HL-60 (cell line): Measurements from ENCODE around the gene SETBP1.

Source experiments
- DNase-seq, 2 experiments: peaks; one replicate each; pipeline ENCODE4 v3.0.0-alpha.2; 2010 to 2020; ENCODE audit warnings: low read depth in 1 of 2, low spot score in 1 of 2
- H3K27ac ChIP-seq: fragments of 250-450 bp; sonication (Bioruptor Pico); replicated peaks from 2 replicates; pipeline ENCODE4 v1.5.1; 2020; ENCODE audit warnings: mild to moderate bottlenecking, moderate library complexity
- H3K27me3 ChIP-seq: fragments of 250-450 bp; sonication (Bioruptor Pico); 2 replicates; pipeline ENCODE4 v1.5.1; 2021; ENCODE audit warnings: mild to moderate bottlenecking, moderate library complexity; ENCODE audit not compliant: insufficient read depth, poor library complexity, severe bottlenecking
- H3K4me3 ChIP-seq: replicated peaks from 2 replicates; pipeline ENCODE4 v1.5.1; 2011; ENCODE audit warnings: mild to moderate bottlenecking, control low read depth, low read length; ENCODE audit not compliant: insufficient read depth
- GABPA ChIP-seq: IDR thresholded peaks from 2 replicates; pipeline ENCODE4 v1.6.1; 2012; ENCODE audit warnings: low read depth
- POLR2AphosphoS5 ChIP-seq: IDR thresholded peaks from 2 replicates; pipeline ENCODE4 v1.6.1; 2012; ENCODE audit warnings: low read depth
- SPI1 ChIP-seq: IDR thresholded peaks from 2 replicates; pipeline ENCODE4 v1.6.1; 2012; ENCODE audit warnings: low read depth, mild to moderate bottlenecking, borderline replicate concordance
- TF ChIP-seq, protein P1 (sequence below): IDR thresholded peaks from 2 replicates; pipeline ENCODE4 v1.6.1; 2012; ENCODE audit warnings: low read depth; ENCODE audit not compliant: insufficient replicate concordance
- TF ChIP-seq, protein P2 (sequence below): IDR thresholded peaks from one replicate; pipeline ENCODE4 v1.5.1; 2011; ENCODE audit warnings: low read length, control low read depth, inconsistent platforms; ENCODE audit not compliant: insufficient read depth

The SETBP1 gene

DNA sequence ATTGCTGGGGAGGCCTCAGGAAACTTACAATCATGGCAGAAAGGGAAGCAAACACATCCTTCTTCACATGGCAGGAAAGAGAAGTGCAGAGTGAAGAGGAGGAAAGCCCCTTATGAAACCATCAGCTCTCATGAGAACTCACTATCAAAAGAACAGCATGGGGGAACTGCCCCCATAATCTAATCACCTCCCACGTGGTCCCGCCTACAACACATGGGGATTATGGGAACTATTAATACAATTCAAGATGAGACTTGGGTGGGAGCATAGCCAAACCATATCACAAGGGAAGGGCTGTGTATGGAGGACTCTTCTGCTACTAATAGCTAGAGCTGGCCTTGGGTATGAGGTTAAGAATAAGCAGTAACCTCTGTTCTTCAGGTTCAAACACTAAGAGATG, 8.8 kb upstream of the SETBP1 start:
- no peak overlapping the region for H3K4me3 ChIP-seq
- DNase-seq = no peak
- H3K27ac ChIP-seq = no peak overlapping the region
- TF ChIP-seq, protein P1, sequence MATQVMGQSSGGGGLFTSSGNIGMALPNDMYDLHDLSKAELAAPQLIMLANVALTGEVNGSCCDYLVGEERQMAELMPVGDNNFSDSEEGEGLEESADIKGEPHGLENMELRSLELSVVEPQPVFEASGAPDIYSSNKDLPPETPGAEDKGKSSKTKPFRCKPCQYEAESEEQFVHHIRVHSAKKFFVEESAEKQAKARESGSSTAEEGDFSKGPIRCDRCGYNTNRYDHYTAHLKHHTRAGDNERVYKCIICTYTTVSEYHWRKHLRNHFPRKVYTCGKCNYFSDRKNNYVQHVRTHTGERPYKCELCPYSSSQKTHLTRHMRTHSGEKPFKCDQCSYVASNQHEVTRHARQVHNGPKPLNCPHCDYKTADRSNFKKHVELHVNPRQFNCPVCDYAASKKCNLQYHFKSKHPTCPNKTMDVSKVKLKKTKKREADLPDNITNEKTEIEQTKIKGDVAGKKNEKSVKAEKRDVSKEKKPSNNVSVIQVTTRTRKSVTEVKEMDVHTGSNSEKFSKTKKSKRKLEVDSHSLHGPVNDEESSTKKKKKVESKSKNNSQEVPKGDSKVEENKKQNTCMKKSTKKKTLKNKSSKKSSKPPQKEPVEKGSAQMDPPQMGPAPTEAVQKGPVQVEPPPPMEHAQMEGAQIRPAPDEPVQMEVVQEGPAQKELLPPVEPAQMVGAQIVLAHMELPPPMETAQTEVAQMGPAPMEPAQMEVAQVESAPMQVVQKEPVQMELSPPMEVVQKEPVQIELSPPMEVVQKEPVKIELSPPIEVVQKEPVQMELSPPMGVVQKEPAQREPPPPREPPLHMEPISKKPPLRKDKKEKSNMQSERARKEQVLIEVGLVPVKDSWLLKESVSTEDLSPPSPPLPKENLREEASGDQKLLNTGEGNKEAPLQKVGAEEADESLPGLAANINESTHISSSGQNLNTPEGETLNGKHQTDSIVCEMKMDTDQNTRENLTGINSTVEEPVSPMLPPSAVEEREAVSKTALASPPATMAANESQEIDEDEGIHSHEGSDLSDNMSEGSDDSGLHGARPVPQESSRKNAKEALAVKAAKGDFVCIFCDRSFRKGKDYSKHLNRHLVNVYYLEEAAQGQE = no peak
- TF ChIP-seq SPI1 = no peak
- TF ChIP-seq, protein P2, sequence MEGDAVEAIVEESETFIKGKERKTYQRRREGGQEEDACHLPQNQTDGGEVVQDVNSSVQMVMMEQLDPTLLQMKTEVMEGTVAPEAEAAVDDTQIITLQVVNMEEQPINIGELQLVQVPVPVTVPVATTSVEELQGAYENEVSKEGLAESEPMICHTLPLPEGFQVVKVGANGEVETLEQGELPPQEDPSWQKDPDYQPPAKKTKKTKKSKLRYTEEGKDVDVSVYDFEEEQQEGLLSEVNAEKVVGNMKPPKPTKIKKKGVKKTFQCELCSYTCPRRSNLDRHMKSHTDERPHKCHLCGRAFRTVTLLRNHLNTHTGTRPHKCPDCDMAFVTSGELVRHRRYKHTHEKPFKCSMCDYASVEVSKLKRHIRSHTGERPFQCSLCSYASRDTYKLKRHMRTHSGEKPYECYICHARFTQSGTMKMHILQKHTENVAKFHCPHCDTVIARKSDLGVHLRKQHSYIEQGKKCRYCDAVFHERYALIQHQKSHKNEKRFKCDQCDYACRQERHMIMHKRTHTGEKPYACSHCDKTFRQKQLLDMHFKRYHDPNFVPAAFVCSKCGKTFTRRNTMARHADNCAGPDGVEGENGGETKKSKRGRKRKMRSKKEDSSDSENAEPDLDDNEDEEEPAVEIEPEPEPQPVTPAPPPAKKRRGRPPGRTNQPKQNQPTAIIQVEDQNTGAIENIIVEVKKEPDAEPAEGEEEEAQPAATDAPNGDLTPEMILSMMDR = no peak
- TF ChIP-seq GABPA = no peak
- peaks cover 21% of the 10 kb centered on the region for H3K27me3 ChIP-seq

- Histone ChIP-seq H3K4me3 (no peak overlapping the region), H3K27me3 (peaks cover 19% of the 10 kb centered on the region), H3K27ac (no peak overlapping the region)
- DNase-seq = no peak
- TF ChIP-seq GABPA = no peak
- TF ChIP-seq POLR2AphosphoS5 = no peak
- TF ChIP-seq, protein P2 = no peak
- no peak for TF ChIP-seq SPI1
Measured at GRCh38 chr18:44672506-44672905, 8.2 kb upstream of the SETBP1 start.

- Histone ChIP-seq H3K4me3 (no peak overlapping the region), H3K27me3 (peaks cover 26% of the 10 kb centered on the region), H3K27ac (no peak overlapping the region)
- TF ChIP-seq, protein P1 = no peak
- no peak for TF ChIP-seq GABPA
- TF ChIP-seq, protein P2 = no peak
- TF ChIP-seq POLR2AphosphoS5 = no peak
- DNase-seq = no peak
Measured at GRCh38 chr18:44673256-44673880, 7.3 kb upstream of the SETBP1 start.

GRCh38 chr18:44677933-44678332, 2.8 kb upstream of the SETBP1 start:
- TF ChIP-seq, protein P2 = no peak
- TF ChIP-seq POLR2AphosphoS5 (no peak), SPI1 (no peak), GABPA (no peak)
- TF ChIP-seq, protein P1 = no peak
- H3K27me3 ChIP-seq = peaks cover 56% of the 10 kb centered on the region
- no peak overlapping the region for H3K27ac ChIP-seq
- DNase-seq = no peak
- no peak overlapping the region for H3K4me3 ChIP-seq
